Measurements from ENCODE around the gene EDN3.

DNA sequence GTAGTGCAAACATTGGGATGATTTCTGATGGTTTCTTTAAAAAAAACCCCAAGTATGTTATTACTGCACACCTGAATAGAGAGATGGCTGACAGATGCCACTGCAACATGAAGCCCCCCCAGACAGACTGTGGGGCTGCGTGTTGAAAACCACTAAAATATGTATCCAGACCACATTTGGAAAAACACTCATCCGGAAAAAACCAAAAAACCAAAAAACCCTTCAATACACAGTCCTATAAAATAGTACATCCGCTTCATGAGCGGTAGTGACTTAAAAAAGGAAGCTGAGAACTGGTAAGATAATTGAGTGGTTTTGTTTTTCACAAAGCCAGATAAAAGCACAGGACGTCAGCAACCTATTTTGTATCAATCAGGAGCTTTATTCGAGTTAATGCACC lies 47.1 kb upstream of the EDN3 start:
- TF ChIP-seq, protein P1, sequence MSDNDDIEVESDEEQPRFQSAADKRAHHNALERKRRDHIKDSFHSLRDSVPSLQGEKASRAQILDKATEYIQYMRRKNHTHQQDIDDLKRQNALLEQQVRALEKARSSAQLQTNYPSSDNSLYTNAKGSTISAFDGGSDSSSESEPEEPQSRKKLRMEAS (IDR thresholded peaks at IDR 0.05) = no peak
- TF ChIP-seq POLR2A (IDR thresholded peaks at IDR 0.05; ENCODE audit: borderline replicate concordance, extremely low read depth, insufficient read depth, insufficient read length) (no peak), RAD21 (IDR thresholded peaks at IDR 0.05; ENCODE audit: low read depth) (no peak), EZH2 (IDR thresholded peaks at IDR 0.05) (no peak), EZH2phosphoT487 (IDR thresholded peaks at IDR 0.05; ENCODE audit: borderline replicate concordance) (no peak)
- TF ChIP-seq, protein P2, sequence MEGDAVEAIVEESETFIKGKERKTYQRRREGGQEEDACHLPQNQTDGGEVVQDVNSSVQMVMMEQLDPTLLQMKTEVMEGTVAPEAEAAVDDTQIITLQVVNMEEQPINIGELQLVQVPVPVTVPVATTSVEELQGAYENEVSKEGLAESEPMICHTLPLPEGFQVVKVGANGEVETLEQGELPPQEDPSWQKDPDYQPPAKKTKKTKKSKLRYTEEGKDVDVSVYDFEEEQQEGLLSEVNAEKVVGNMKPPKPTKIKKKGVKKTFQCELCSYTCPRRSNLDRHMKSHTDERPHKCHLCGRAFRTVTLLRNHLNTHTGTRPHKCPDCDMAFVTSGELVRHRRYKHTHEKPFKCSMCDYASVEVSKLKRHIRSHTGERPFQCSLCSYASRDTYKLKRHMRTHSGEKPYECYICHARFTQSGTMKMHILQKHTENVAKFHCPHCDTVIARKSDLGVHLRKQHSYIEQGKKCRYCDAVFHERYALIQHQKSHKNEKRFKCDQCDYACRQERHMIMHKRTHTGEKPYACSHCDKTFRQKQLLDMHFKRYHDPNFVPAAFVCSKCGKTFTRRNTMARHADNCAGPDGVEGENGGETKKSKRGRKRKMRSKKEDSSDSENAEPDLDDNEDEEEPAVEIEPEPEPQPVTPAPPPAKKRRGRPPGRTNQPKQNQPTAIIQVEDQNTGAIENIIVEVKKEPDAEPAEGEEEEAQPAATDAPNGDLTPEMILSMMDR (IDR thresholded peaks at IDR 0.05 in 2 of 3, conservative IDR thresholded peaks at IDR 0.05 in 1 of 3; ENCODE audit: borderline replicate concordance in 1 of 3, insufficient read depth in 1 of 3, low read depth in 2 of 3, low read length in 2 of 3) = no peak

Data from HCT116 (cell line).